GM12878 (cell line): ENCODE measurements around the gene RNF220. TPM values are rescaled to one million over a fixed set of nuclear protein-coding genes. Genes with fewer than 3 reads are reported as not detected.

ENCODE experiments used
- CTCF ChIP-seq, 3 experiments: IDR thresholded peaks in 2 of 3; conservative IDR thresholded peaks in 1 of 3; 2 replicates each; pipeline ENCODE4 v1.5.1; 2011; ENCODE audit warnings: low read depth in 3 of 3, low read length in 3 of 3, mild to moderate bottlenecking in 3 of 3, control low read depth in 2 of 3, moderate library complexity in 2 of 3, inconsistent platforms in 1 of 3, mixed read lengths in 1 of 3; ENCODE audit not compliant: control insufficient read depth in 2 of 3, insufficient read depth in 1 of 3; ENCODE audit errors: extremely low read depth in 1 of 3
- ETV6 ChIP-seq, 2 experiments: fragments of 450-650 bp in 1 of 2; IDR thresholded peaks in 1 of 2; conservative IDR thresholded peaks in 1 of 2; 2 replicates each; pipeline ENCODE4 v1.6.1; 2014; ENCODE audit warnings: antibody characterized with exemption in 1 of 2, borderline replicate concordance in 1 of 2, low read depth in 1 of 2, mild to moderate bottlenecking in 1 of 2, moderate library complexity in 1 of 2
- JUNB ChIP-seq: IDR thresholded peaks from 2 replicates; pipeline ENCODE4 v1.6.1; 2016; ENCODE audit warnings: antibody characterized with exemption, mild to moderate bottlenecking
- YBX1 ChIP-seq: fragments of 450-650 bp; IDR thresholded peaks from 2 replicates; pipeline ENCODE4 v1.6.1; 2016; ENCODE audit warnings: antibody characterized with exemption
- ZNF384 ChIP-seq: IDR thresholded peaks from 2 replicates; pipeline ENCODE4 v1.6.1; 2012; ENCODE audit warnings: low read depth, mild to moderate bottlenecking, low read length, improper control_type of control experiment, borderline replicate concordance
- polyA plus RNA-seq, 11 experiments: library from polyadenylated mRNA; depleted of rRNA in 4 of 11; unstranded in 6 of 11; stranded (reverse) in 5 of 11; fragments of >200 nt; fragmentation: Nextera tagmentation in 4 of 11; fragmentation: Illumina TruSeq in 1 of 11; extraction: Ambion mirVana in 4 of 11; extraction: Trizol in 1 of 11; gene quantifications; 1 replicate in 1 of 11; 2 replicates in 10 of 11; pipeline versions ENCODE4 v1.2.1 to v1.2.3, GENCODE V29; 2011 to 2016; ENCODE audit warnings: inconsistent platforms in 2 of 11, missing spikeins in 2 of 11, low read depth in 1 of 11
- total RNA-seq, 4 experiments: library from RNA; depleted of rRNA in 3 of 4; stranded (reverse); fragments of >200 nt in 3 of 4; fragmentation: Illumina TruSeq in 1 of 4; extraction: Trizol in 1 of 4; gene quantifications; 2 replicates each; pipeline versions ENCODE4 v1.2.1 to v1.2.3, GENCODE V29; 2013 to 2021
- TF ChIP-seq, protein P1 (sequence below): fragments of 450-650 bp; IDR thresholded peaks from 2 replicates; pipeline ENCODE4 v1.6.1; 2016; ENCODE audit warnings: mild to moderate bottlenecking, moderate library complexity, borderline replicate concordance
- TF ChIP-seq, protein P2 (sequence below): IDR thresholded peaks from 2 replicates; pipeline ENCODE4 v1.6.1; 2011; ENCODE audit warnings: low read depth, mild to moderate bottlenecking, low read length, moderate library complexity, borderline replicate concordance; ENCODE audit errors: extremely low read depth

Gene RNF220
- total and polyA plus RNA-seq, 10 of the 15 experiments (the other 5 are each of a cell fraction or from before 2014, with no cell fraction given): 4.6 to 84.1 (median 53.7) TPM

DNA sequence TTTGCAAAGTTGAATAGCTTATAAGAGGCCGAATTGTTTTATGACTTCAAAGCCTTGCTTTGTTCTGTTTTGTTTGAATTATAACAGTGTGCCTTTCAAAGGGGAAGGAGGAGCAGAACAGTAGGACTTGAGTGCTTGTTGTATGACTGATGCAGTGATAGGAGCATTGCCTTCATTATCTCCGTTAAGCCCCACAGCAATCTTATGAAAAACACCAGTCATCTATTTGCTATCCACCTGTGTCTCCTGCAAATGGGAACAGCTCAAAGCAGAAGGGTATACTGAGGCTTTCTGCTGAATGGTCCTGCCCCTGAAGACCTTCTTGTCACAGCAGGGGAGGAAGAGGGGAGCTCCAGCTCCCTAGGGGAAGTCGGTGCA lies 127.5 kb downstream of the RNF220 start (continued):
- TF ChIP-seq, protein P1, sequence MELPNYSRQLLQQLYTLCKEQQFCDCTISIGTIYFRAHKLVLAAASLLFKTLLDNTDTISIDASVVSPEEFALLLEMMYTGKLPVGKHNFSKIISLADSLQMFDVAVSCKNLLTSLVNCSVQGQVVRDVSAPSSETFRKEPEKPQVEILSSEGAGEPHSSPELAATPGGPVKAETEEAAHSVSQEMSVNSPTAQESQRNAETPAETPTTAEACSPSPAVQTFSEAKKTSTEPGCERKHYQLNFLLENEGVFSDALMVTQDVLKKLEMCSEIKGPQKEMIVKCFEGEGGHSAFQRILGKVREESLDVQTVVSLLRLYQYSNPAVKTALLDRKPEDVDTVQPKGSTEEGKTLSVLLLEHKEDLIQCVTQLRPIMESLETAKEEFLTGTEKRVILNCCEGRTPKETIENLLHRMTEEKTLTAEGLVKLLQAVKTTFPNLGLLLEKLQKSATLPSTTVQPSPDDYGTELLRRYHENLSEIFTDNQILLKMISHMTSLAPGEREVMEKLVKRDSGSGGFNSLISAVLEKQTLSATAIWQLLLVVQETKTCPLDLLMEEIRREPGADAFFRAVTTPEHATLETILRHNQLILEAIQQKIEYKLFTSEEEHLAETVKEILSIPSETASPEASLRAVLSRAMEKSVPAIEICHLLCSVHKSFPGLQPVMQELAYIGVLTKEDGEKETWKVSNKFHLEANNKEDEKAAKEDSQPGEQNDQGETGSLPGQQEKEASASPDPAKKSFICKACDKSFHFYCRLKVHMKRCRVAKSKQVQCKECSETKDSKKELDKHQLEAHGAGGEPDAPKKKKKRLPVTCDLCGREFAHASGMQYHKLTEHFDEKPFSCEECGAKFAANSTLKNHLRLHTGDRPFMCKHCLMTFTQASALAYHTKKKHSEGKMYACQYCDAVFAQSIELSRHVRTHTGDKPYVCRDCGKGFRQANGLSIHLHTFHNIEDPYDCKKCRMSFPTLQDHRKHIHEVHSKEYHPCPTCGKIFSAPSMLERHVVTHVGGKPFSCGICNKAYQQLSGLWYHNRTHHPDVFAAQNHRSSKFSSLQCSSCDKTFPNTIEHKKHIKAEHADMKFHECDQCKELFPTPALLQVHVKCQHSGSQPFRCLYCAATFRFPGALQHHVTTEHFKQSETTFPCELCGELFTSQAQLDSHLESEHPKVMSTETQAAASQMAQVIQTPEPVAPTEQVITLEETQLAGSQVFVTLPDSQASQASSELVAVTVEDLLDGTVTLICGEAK: no peak
- TF ChIP-seq YBX1 (no peak), CTCF (IDR thresholded peaks at IDR 0.05 in 2 of 3, conservative IDR thresholded peaks at IDR 0.05 in 1 of 3; ENCODE audit: control insufficient read depth in 2 of 3, extremely low read depth in 1 of 3, insufficient read depth in 1 of 3, low read depth in 3 of 3, low read length in 3 of 3) (no peak), ZNF384 (no peak), JUNB (no peak), ETV6 (conservative IDR thresholded peaks at IDR 0.05 in 1 of 2, IDR thresholded peaks at IDR 0.05 in 1 of 2; ENCODE audit: borderline replicate concordance in 1 of 2, low read depth in 1 of 2) (no peak)
- TF ChIP-seq, protein P2, sequence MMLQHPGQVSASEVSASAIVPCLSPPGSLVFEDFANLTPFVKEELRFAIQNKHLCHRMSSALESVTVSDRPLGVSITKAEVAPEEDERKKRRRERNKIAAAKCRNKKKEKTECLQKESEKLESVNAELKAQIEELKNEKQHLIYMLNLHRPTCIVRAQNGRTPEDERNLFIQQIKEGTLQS: no peak
- TF ChIP-seq, all 136 proteins: peak for 0
